ENCODE results near the gene MYL5. TPM values are rescaled to one million over a fixed set of nuclear protein-coding genes. Genes with fewer than 3 reads are reported as not detected.

The MYL5 gene
- total and polyA plus RNA-seq, 2 of the 13 experiments (the other 11 are each of a cell fraction or from before 2014, with no cell fraction given) = 6.5 to 16.0 TPM

- TF ChIP-seq, protein P1, sequence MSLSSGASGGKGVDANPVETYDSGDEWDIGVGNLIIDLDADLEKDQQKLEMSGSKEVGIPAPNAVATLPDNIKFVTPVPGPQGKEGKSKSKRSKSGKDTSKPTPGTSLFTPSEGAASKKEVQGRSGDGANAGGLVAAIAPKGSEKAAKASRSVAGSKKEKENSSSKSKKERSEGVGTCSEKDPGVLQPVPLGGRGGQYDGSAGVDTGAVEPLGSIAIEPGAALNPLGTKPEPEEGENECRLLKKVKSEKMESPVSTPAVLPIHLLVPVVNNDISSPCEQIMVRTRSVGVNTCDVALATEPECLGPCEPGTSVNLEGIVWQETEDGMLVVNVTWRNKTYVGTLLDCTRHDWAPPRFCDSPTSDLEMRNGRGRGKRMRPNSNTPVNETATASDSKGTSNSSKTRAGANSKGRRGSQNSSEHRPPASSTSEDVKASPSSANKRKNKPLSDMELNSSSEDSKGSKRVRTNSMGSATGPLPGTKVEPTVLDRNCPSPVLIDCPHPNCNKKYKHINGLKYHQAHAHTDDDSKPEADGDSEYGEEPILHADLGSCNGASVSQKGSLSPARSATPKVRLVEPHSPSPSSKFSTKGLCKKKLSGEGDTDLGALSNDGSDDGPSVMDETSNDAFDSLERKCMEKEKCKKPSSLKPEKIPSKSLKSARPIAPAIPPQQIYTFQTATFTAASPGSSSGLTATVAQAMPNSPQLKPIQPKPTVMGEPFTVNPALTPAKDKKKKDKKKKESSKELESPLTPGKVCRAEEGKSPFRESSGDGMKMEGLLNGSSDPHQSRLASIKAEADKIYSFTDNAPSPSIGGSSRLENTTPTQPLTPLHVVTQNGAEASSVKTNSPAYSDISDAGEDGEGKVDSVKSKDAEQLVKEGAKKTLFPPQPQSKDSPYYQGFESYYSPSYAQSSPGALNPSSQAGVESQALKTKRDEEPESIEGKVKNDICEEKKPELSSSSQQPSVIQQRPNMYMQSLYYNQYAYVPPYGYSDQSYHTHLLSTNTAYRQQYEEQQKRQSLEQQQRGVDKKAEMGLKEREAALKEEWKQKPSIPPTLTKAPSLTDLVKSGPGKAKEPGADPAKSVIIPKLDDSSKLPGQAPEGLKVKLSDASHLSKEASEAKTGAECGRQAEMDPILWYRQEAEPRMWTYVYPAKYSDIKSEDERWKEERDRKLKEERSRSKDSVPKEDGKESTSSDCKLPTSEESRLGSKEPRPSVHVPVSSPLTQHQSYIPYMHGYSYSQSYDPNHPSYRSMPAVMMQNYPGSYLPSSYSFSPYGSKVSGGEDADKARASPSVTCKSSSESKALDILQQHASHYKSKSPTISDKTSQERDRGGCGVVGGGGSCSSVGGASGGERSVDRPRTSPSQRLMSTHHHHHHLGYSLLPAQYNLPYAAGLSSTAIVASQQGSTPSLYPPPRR (CRISPR knock-in tag; IDR thresholded peaks at IDR 0.05; ENCODE audit: borderline replicate concordance) = peak; percentile 68
- TF ChIP-seq ZNF83 (CRISPR knock-in tag; IDR thresholded peaks at IDR 0.05; ENCODE audit: borderline replicate concordance) (no peak), NONO (IDR thresholded peaks at IDR 0.05) (no peak), NONO (CRISPR knock-in tag; conservative IDR thresholded peaks at IDR 0.05) (no peak), ZBTB3 (CRISPR knock-in tag; IDR thresholded peaks at IDR 0.05; ENCODE audit: borderline replicate concordance, low read depth) (no peak), BATF2 (CRISPR knock-in tag; IDR thresholded peaks at IDR 0.05) (no peak), SIX4 (CRISPR knock-in tag; IDR thresholded peaks at IDR 0.05) (peak; percentile 84), MAX (IDR thresholded peaks at IDR 0.05) (peak; percentile 91), MZF1 (CRISPR knock-in tag; IDR thresholded peaks at IDR 0.05; ENCODE audit: borderline replicate concordance) (no peak), SOX5 (CRISPR knock-in tag; IDR thresholded peaks at IDR 0.05; ENCODE audit: borderline replicate concordance) (peak; percentile 87), BORCS8-MEF2B (CRISPR knock-in tag; IDR thresholded peaks at IDR 0.05) (no peak), KLF6 (CRISPR knock-in tag; IDR thresholded peaks at IDR 0.05) (peak; percentile 78; the same call in 1 of the 2 replicates), CTCF (CRISPR knock-in tag; IDR thresholded peaks at IDR 0.05) (no peak), ZBTB8A (CRISPR knock-in tag; IDR thresholded peaks at IDR 0.05; ENCODE audit: borderline replicate concordance, low read depth) (no peak), PCBP2 (optimal IDR thresholded peaks at IDR 0.05; ENCODE audit: low read depth, low read length, poor library complexity, severe bottlenecking) (no peak), ZNF343 (CRISPR knock-in tag; IDR thresholded peaks at IDR 0.05) (no peak), HIC2 (CRISPR knock-in tag; IDR thresholded peaks at IDR 0.05; ENCODE audit: low read depth) (peak; percentile 68; the same call in 1 of the 2 replicates)
- TF ChIP-seq, protein P2, sequence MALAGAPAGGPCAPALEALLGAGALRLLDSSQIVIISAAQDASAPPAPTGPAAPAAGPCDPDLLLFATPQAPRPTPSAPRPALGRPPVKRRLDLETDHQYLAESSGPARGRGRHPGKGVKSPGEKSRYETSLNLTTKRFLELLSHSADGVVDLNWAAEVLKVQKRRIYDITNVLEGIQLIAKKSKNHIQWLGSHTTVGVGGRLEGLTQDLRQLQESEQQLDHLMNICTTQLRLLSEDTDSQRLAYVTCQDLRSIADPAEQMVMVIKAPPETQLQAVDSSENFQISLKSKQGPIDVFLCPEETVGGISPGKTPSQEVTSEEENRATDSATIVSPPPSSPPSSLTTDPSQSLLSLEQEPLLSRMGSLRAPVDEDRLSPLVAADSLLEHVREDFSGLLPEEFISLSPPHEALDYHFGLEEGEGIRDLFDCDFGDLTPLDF (CRISPR knock-in tag; IDR thresholded peaks at IDR 0.05) = no peak
Measured at GRCh38 chr4:692771-693554, 18.6 kb downstream of the MYL5 start (continued).
